HG03378 (cell line): ENCODE results near the gene GATA6.
"Not testable (repeated sequence)": the region's sequence is repeated elsewhere in the genome, so short reads cannot be mapped to it uniquely, and the experiment has no call there.

Source experiments
- ATAC-seq: cut with Tn5 transposase; IDR thresholded peaks from one replicate; pipeline ENCODE4 v1.9.1; 2021; ENCODE audit warnings: mild to moderate bottlenecking, moderate library complexity; ENCODE audit not compliant: unreplicated experiment

Gene GATA6

GRCh38 chr18:22203536-22204213 lies 34.3 kb downstream of the GATA6 start:
- no peak for ATAC-seq

GRCh38 chr18:22204214-22204536 lies 34.8 kb downstream of the GATA6 start:
- ATAC-seq, result no peak

- no peak for ATAC-seq
Observed at GRCh38 chr18:22204996-22205395, 35.6 kb downstream of the GATA6 start.

GRCh38 chr18:22207021-22207758 lies 37.8 kb downstream of the GATA6 start:
- ATAC-seq, result no peak

GRCh38 chr18:22210311-22210754 lies 40.9 kb downstream of the GATA6 start:
- ATAC-seq, result no peak

- no peak for ATAC-seq
Observed at GRCh38 chr18:22211657-22212056, 42.3 kb downstream of the GATA6 start.

- ATAC-seq, result no peak
Observed at GRCh38 chr18:22213333-22213973, 44.1 kb downstream of the GATA6 start.

GRCh38 chr18:22214731-22215528 lies 45.5 kb downstream of the GATA6 start:
- ATAC-seq, result no peak

GRCh38 chr18:22218835-22219234 lies 49.4 kb downstream of the GATA6 start:
- ATAC-seq, result no peak

GRCh38 chr18:22219568-22220355 lies 50.4 kb downstream of the GATA6 start:
- no peak for ATAC-seq

GRCh38 chr18:22220585-22220984 lies 51.2 kb downstream of the GATA6 start:
- ATAC-seq, result not testable (repeated sequence)

- ATAC-seq, result no peak
Observed at GRCh38 chr18:22221350-22221749, 52.0 kb downstream of the GATA6 start.

GRCh38 chr18:22223254-22223964 lies 54.0 kb downstream of the GATA6 start:
- ATAC-seq, result no peak

GRCh38 chr18:22223965-22224322 lies 54.6 kb downstream of the GATA6 start:
- ATAC-seq, result no peak

- ATAC-seq, result no peak
Observed at GRCh38 chr18:22224339-22224738, 55.0 kb downstream of the GATA6 start.

GRCh38 chr18:22226801-22227200 lies 57.4 kb downstream of the GATA6 start:
- ATAC-seq, result no peak

- ATAC-seq, result no peak
Observed at GRCh38 chr18:22228976-22229375, 59.6 kb downstream of the GATA6 start.

- no peak for ATAC-seq
Observed at GRCh38 chr18:22229456-22230124, 60.2 kb downstream of the GATA6 start.

GRCh38 chr18:22230471-22230945 lies 61.1 kb downstream of the GATA6 start:
- no peak for ATAC-seq
